GM19395 (cell line): Measurements from ENCODE around the gene IKBKG.
"Not testable (repeated sequence)": the region's sequence is repeated elsewhere in the genome, so short reads cannot be mapped to it uniquely, and the experiment has no call there.

Experiments used
- ATAC-seq: cut with Tn5 transposase; IDR thresholded peaks from one replicate; pipeline ENCODE4 v1.9.1; 2021; ENCODE audit warnings: mild to moderate bottlenecking, moderate library complexity; ENCODE audit not compliant: unreplicated experiment

Gene IKBKG

DNA sequence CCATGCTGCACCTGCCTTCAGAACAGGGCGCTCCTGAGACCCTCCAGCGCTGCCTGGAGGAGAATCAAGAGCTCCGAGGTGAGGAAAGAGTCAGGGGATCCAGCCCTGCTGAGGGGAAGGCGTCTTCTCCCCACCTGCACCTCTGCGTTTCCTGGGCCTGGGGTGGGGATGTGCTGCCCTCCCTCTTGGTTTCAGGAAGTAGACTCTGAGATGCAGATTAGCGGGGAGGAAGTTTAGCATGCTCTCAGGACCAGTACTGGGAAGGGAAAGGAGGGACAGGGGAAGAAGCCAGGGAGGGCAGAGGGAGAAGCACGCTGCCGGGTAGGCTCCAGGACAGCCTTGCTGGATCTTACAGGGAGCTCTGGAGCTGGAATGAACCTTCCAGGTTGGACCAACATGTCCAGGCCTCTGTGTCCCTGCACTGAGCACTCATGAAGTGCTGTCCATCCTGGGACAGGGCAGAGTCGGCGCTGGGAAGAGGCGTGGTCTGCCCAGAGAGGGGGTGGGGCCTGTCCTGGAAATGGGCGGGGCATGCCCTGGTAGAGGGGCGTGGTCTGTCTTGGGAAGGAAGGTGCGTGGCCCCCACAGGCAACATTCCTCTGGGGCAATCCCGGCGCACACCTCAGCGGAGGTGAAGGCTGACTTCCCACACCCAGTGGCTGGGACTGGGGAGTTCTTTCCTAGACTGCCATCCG lies 4.8 kb downstream of the IKBKG start:
- ATAC-seq, result not testable (repeated sequence)

DNA sequence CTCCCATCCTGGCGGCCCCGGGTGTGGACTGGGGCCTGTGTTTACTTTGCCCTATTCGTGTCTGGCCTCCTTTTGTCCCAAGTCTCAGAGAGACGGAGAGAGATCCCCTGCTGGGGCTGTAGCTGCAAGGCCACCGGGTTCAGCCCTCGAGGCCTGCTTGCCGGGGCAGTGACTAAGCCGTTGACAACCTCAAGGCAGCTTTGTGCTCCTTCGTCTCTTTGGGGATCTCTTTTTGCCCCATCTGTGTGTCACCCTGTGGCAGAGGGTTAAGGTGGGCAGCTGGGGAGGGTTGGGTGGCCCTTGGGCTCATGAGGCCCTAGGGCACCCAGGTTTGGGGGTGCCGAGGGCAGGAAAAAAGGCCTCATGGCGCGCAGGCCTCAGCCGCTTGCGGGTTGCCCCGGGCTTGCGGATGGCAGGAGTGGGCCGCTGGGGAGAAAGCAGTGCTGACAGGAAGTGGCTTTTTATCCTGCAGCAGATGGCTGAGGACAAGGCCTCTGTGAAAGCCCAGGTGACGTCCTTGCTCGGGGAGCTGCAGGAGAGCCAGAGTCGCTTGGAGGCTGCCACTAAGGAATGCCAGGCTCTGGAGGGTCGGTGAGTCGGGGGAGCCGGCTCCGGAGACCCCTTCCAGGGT lies 10.8 kb downstream of the IKBKG start:
- not testable (repeated sequence) for ATAC-seq

DNA sequence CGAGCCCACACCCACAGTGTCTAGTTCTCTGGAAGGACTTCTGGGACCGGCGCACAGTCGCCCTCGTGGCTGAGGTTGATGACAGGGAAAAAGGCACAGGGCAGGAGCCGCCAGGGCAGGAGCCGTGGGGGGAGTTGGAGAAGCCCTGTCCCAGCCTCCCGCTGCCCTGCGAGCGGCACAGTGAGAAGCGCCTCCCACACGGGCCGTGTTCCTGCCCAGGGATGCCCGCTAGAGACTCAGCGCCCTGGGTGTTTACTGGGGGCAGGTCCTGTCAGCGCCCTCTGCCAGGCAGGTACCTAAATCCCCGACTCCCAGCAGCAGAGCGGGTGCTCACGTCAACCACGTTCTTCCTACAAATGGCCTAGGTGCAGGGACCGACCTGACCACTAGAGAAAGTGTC lies 11.5 kb downstream of the IKBKG start:
- not testable (repeated sequence) for ATAC-seq

DNA sequence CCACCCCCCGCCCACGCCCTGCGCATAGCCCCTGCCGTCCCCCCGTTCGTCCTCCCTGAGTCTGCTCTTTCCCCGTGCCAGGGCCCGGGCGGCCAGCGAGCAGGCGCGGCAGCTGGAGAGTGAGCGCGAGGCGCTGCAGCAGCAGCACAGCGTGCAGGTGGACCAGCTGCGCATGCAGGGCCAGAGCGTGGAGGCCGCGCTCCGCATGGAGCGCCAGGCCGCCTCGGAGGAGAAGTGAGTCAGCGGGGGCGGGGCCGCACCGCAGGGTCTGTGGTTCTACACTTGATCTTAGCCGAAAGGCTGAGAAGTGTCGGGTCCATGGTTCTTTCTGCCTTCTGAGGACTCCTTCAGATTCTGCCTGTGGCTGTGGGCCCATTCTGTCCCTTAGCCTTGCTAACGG lies 12.9 kb downstream of the IKBKG start:
- not testable (repeated sequence) for ATAC-seq

DNA sequence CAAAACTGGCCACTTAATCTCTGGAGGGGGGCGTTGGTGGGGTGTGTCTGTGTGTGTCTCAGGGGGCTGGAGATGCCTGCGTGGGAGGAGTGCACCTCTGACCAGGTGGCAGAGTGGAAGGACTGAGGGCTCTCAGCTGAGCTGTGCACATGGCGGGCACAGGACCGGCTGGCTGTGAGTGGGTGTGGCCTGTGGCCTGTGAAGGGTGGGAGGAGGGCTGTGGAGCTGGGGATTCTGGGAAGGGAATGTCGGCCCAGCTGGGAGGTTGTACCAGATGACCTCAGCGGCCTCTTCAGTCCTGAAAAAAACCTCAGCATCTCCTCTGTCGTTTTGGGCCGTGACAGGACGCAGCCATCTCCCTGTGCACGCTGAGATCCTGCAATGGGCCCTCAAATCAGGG lies 14.9 kb downstream of the IKBKG start:
- ATAC-seq, result not testable (repeated sequence)

DNA sequence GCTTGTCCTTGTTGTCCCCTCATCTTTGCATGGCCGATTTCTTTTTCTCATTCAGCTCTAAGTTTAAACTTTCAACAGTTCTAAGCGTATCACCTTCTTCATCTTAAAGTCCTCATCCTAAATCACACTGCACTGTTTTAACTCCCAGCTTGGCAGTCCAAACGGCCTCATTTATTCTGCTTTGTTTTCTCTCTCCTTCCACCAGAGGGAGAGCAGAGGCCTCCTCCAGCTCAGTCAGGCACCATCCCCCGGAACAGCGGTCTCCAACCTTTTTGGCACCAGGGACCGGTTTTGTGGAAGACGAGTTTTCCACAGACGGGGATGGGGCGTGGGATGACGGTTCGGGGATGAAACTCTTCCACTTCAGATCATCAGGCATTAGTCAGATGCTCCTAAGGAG lies 22.9 kb downstream of the IKBKG start:
- ATAC-seq, result not testable (repeated sequence)

DNA sequence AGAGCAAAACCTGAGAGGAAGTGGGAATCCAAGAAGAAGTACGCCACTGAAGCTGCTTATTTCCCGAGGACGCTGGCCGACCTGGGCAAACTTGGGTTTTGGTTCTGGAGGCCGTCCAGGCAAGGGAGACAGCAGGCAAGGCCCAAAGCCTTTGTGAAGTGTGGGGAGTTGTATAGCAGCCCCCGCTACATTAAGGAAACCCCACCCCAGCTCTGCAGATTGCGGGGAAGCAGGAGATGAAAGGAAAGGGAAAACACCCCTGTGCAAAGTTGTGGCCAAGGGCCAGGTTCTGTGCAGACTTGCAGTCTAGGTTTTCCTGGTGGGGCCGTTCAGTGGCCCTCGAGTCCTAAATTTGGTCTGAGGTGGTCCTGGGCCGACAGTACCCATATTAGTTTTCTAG lies 25.6 kb downstream of the IKBKG start:
- ATAC-seq, result not testable (repeated sequence)

DNA sequence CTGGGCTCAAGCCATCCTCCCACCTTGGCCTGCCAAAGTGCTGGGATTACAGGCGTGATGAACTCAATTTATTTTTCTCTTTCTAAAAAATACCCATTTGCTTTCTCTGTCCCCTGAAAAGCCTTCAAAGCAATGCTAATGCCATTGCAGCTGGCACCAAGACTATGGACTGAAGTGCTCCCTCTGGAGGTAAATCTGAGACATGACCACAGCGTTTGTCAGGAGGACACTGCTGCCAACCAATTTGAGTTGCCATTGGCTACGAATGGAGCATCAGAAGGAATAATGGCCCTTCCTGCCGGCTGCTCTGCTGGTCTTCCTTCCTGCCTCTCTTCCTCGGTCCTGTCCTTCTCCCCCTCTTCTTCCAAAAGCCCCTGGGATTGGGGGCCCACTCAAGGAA lies 27.7 kb downstream of the IKBKG start:
- not testable (repeated sequence) for ATAC-seq

DNA sequence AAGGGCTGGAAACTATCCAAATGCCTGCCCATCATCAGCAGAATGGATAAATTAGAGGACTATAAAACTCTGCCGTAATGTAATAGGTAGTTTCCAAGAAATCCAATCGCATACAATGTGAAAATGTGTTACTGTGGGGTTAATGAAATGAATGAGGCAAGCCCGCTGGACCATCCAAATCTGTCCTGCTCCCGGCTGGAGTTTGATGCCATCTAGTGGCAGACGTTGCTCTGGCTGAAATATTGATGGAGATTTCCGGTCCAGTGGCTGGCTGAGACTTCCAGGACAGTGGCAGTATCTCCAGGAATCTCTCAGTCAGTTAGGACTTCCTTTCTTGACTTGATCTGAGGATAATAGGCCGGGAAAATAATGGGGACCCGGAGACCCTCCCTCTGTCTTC lies 35.6 kb downstream of the IKBKG start:
- ATAC-seq, result not testable (repeated sequence)

DNA sequence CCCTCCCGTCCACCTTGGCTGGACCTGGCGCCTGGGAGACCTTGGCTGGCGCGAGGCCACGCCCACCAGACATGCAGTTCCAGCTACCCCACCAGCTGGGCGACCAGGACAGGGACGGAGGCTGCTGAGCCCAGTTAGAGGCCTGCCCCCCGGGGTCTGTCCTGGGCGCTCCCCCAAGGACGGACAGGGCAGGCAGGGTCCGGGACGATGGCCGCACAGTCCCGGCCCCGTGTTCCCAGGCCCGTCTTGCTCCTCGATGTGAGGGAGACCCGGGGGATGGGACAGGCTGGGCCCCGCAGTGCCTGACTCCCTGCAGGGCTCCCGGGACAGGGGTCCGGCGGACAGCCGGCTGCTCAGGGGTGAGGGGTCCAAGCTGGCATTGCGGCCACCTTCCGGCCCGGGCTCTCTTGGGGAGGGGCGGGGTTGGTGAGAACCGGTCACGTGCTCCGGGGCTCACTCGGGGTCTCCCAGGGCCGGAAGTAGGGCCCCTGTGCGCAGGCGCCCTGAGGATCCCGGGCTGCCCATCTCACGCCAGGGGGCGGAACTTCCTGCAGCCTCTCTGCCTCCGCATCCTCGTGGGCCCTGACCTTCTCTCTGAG lies 37.3 kb downstream of the IKBKG start, which contains the start of gene CTAG1A:
Gene CTAG1A, plus strand, starts transcription at position 549 of the 599 bp plus-strand sequence. CDS start 74 bp downstream, outside the sequence.
- ATAC-seq, result not testable (repeated sequence)

DNA sequence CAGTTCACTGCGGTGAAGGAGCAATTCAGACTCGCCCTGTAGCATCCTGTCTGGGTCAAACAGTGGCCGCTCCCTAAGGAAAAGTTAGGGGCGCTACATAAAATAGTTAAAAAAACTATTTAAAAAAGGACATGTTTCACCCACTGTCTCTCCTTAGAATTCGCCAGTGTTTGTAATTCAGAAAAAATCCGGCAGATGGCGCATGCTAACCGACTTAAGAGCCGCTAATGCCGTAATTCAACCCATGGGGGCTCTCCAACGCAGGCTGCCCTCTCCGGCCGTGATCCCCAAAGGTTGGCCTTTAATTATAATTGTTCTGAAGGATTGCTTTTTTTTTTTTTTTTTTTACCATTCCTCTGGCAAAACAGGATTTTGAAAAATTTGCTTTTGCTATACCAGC lies 43.0 kb downstream of the IKBKG start:
- not testable (repeated sequence) for ATAC-seq

DNA sequence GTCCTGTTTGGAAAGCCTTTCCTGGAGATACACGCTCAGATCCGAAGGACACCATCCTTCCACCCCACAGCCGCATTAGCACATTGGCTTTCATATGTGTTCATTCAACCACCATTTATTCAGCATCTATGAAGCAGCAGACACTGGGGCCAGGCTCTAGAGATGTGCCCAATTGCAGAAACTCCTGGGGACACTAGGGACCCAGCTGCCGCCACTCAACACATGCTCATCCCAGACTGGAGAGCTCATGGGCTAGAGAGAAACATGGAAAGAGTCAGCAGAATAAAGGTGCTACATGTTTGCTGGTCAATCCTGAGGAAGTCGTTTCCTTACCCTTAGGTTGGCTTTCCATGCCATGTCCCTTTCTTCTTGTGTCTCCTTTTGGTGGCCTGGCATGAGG lies 45.1 kb downstream of the IKBKG start:
- no peak for ATAC-seq

DNA sequence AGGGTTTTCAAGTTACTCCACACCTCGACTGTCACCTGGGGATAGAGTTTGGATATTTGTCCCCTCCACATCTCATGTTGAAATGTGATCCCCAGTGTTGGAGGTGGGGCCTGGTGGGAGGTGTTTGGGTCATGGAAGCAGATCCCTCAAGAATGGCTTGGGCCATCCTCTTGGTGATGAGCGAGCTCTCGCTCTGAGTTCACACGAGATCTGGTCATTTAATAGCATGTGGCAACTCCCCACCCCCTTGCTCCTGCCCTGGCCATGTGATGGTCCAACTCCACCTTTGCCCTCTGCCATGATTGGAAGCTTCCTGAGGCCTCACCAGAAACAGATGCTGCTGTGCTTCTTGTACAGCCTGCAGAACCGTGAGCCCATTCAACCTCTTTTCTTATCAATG lies 45.8 kb downstream of the IKBKG start:
- ATAC-seq, result no peak

DNA sequence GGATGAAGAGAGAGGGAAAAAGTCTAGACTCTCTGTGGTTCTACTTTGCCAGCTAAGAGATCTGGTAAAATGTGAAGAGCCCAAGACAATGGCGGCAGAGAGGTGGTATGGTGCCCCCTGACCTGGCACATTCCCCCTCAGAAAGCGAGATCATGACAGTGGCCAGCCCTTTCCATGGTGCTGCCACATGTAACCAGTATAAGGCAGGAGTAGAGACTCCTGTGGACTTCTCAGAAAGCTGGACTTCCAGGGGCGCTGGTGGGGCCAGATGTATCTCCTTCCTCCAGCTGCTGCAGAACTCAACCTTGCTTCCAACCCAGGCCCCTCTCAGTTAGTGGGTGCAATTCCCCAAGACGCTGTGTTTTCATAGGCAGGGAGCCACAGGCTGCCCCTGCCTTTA lies 47.1 kb downstream of the IKBKG start:
- ATAC-seq, result no peak

DNA sequence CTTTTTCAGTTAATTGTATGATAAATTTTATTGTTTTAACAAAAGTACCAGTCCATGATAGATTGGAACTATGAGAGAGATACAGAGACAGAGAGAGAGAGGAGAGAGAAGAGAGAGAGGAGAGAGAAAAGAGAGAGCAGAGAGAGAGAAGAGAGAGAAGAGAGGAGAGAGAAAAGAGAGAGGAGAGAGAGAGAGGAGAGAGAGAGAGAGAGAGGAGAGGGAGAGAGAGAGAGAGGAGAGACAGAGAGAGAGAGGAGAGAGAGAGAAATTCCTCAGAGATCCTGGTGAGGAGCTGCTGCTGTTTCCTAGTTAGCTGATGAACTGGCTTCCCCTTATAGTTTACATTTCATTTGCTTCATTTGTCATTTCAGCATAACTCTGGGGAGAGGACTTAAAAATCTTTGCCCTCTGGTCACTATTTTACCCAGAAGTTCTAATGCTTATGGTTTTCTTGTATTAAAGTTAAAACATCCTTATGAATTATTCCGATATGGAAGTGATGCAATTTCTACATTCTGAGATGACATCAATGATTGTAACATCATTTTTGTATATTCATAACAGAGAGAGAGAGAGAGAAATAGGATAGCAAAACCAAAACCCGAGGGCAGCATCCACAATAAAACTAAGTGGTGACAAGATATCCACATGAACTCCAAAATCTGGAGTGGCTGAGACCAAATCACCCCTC lies 48.3 kb downstream of the IKBKG start:
- no peak for ATAC-seq

DNA sequence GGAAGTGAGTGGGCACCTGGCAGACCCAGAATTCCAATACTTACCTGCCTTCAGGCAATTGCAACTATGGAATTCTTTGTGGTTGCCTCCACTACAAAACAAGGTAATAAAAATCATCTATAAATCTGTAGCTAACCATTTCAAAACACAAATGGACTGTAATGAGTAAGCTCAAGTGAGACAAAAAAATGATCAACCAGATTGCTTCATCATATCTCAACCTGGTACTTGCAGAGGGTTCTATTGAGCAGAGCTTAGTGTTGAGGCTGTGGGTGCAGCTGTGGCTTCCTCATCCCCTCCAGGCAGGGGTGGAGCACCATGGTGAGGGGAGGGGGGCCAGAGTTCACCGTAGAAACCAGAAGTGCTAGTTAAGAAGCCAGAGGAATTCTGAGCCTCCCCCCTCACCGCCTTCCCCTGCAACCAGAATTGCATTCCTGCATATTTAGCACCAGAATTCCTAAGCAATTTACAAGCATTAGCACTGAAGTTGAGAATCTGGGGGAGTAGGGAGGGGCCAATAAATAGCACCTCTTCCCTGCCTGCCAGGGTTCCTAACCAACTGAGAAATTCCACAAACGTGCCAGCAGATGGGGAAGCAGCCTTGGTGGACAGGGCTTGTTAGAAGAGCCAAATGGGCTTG lies 49.0 kb downstream of the IKBKG start:
- ATAC-seq, result no peak

DNA sequence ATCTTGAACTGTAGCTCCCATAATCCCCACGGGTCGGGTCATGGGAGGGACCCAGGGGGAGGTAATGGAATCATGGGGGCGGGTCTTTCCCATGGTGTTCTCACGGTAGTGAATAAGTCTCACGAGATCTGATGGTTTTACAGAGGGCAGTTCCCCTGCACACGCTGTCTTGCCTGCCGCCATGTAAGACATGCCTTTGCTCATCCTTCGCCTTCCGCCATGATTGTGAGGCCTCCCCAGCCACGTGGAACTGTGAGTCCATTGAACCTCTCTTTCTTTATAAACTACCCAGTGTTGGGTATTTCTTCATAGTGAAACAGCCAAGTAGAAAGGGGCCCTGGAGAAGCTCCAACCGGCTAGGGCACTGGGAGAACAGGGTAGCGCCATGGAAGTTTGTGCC lies 49.8 kb downstream of the IKBKG start:
- ATAC-seq, result no peak

DNA sequence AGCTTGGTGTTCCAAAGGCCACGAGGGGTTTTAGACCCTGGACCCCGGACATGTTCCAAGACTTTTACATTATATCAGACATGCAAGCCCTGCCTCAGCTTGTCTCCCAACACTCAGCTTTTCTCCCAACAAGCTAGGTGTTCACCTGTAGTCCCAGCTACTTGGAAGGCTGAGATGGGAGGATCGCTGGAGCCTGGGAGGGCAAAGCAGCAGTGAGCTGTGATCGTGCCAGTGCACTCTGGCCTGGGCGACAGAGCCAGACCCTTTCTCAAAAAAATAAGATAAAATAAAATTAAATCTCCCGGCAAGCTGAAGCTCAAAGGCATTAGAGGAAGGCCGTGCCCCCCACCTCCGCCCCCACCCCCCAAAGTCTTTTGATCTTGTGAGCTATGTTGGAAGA lies 51.2 kb downstream of the IKBKG start:
- ATAC-seq, result no peak

DNA sequence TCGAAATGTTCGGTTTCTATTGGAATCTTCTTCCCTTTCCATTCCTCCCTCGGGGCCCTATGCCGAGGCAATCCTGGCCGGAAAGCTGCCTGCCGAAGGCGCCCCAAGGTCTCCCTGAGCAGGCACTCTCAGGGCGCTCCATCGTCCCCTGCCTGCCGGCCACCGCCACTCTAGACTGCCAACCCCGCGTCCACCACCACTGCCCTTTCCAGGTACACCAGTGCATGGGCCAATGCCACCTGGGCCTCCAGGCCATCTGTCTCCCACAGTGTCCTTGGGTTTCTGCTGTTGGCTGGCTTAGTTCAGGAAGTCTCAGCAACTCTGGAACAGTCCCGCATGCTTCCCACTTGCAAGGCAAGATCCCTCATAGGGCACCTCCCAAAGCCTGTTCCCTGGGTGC lies 52.1 kb downstream of the IKBKG start:
- no peak for ATAC-seq

DNA sequence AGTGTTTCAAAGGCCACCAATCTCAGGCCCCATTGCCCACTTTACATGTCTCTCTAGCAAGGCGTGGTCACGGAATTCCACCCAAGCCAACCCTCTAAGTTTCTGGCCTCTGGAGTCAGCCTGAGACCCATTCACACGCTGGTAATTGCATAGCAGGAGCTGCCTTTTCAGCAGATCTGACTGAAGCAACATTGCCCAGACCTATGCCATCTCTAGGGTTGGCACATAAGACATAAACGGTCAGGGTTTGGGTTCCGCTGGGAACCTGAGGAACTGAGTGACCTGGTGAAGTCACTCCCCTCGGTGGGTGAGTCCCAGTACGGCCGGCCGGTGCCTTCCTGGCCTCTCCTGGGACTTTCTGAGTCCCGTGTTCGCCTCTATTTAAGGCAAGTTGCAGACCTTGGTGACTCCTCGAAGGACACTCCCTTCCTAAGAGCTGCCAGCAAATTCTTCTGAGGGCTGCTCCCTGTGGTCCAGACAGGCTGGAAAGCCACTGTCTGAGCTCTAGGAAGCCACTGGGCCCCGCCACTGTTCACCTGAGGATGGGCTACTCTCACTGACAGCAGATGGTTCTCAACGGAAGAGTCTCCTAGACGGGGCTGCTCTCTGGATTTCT lies 53.4 kb downstream of the IKBKG start:
- no peak for ATAC-seq

DNA sequence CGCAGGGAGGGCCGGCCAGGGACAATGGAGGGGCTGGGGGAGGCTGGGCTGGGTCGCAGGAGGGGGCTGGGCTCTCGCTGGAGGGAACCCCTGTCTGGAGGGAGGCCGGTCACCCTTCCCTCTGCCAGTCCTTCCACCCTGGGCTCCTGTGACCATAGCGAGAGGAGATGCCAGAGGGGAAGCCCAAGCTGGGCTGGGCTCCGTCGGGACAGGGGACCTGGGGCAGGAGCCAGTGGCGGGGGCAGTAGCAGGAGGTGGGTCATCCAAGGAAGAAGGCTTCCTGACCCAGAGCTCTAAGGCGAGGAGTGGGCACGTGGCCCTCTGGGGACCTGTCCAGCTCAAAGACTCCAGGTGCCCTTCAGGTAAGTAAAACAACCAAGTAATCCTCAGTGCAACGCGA lies 54.8 kb downstream of the IKBKG start:
- ATAC-seq, result no peak
